Activated CD4-positive, alpha-beta memory T cell treated with anti-CD3 and anti-CD28 coated beads, Interleukin-2, amount 10 ng/mL, durations not matched to agents 7 days and 5 days (primary cell): ENCODE measurements around the gene MYH7. TPM values are rescaled to one million over a fixed set of nuclear protein-coding genes. Genes with fewer than 3 reads are reported as not detected.
"Not testable (repeated sequence)": the region's sequence is repeated elsewhere in the genome, so short reads cannot be mapped to it uniquely, and the experiment has no call there.

Experiments
- CTCF ChIA-PET: fragments of 350-600 bp; sonication (Branson Sonifier 250); formaldehyde crosslinking; loops from one replicate; lab custom pipeline; 2021; ENCODE audit warnings: antibody characterized with exemption, inconsistent platforms; lab: Charles Lee
- POLR2A ChIA-PET: fragments of 350-600 bp; sonication (Branson Sonifier 250); formaldehyde crosslinking; loops from one replicate; lab custom pipeline; 2021; ENCODE audit warnings: antibody characterized with exemption; lab: Charles Lee
- DNase-seq: peaks from one replicate; pipeline ENCODE4 v3.0.0-alpha.2; 2020
- H3K27ac Mint-ChIP-seq: one replicate; pipeline ENCODE4 v1.8.0; 2021; ENCODE audit warnings: mild to moderate bottlenecking, mixed read lengths
- H3K27me3 Mint-ChIP-seq: one replicate; pipeline ENCODE4 v1.8.0; 2021; ENCODE audit warnings: mixed read lengths
- H3K36me3 Mint-ChIP-seq: one replicate; pipeline ENCODE4 v1.8.0; 2021; ENCODE audit warnings: low read depth, mixed read lengths
- H3K4me1 Mint-ChIP-seq: one replicate; pipeline ENCODE4 v1.8.0; 2021; ENCODE audit warnings: mixed read lengths
- H3K4me3 Mint-ChIP-seq: one replicate; pipeline ENCODE4 v1.8.0; 2021; ENCODE audit warnings: mild to moderate bottlenecking, mixed read lengths
- H3K9me3 Mint-ChIP-seq: one replicate; pipeline ENCODE4 v1.8.0; 2021; ENCODE audit warnings: mixed read lengths
- total RNA-seq, 2 experiments: library from RNA; stranded (reverse); gene quantifications; one replicate each; pipeline ENCODE4 v1.2.3, GENCODE V29; 2021

Gene MYH7
- total RNA-seq, 2 experiments from 2014 or later, result 0.05 TPM; not detected in 1

DNA sequence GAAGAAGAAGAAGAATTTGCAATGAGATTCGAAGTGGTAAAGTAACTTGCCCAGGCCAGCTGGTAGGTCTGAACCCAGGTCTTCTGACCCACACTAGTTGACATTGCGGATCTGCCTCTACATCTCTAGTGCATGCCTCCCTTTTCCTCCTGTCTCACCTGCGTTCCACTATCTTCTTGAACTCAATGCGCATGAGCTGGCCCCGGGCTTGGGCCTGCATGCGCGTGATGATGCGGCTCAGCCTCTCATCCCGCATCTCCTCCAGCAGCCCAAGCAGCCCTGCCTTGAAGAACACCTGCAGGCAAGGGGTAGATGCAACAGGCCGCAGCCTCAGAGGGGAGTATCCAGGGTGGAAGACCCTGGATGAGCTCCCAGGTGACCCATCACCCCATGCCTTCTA, 39.3 kb downstream of the MYH7 start:
- no peak overlapping the region for H3K27ac Mint-ChIP-seq
- no peak for DNase-seq
- peaks cover 5% of the 10 kb centered on the region for H3K27me3 Mint-ChIP-seq
- H3K9me3 Mint-ChIP-seq, result no peaks in the 10 kb centered on the region
- CTCF ChIA-PET, result interaction anchor here (2.0 kb wide), 1 partner anchor 16 kb away, joined by 8 read pairs; no protein-coding TSS in a partner anchor
- H3K4me3 Mint-ChIP-seq, result no peak overlapping the region
- no peaks in the 10 kb centered on the region for H3K4me1 Mint-ChIP-seq
- POLR2A ChIA-PET, result no interaction called here
- H3K36me3 Mint-ChIP-seq, result no peaks in the 10 kb centered on the region

DNA sequence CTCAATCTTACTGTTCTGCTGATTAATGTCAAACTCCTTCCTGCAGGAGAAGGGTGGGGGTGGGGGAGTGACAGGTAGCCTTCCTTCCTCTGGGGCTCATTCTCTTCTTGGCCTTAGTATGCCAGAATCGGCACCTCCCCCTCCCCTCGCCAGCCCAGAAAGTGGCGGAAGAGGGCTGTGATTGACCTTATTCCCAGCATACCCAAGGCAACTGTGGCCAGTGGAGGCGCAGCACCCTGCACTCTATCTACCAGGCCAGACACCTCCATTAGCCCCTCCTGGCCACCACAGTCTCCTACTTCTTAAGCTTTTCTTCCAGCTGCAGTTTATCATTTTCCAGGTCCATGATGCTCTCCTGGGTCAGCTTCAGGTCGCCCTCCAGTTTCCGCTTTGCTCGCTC, 42.8 kb downstream of the MYH7 start:
- Mint-ChIP-seq H3K4me1 (no peaks in the 10 kb centered on the region), H3K27me3 (peaks cover 5% of the 10 kb centered on the region), H3K27ac (no peak overlapping the region), H3K4me3 (no peak overlapping the region), H3K9me3 (no peaks in the 10 kb centered on the region), H3K36me3 (no peaks in the 10 kb centered on the region)
- ChIA-PET CTCF (interaction anchor here (0.6 kb wide), 2 partner anchors 46 to 133 kb away, joined by 3 to 6 read pairs; no protein-coding TSS in a partner anchor), POLR2A (interaction anchor here (0.6 kb wide), 1 partner anchor 53 kb away, joined by 3 read pairs; no protein-coding TSS in a partner anchor)
- DNase-seq, result no peak

DNA sequence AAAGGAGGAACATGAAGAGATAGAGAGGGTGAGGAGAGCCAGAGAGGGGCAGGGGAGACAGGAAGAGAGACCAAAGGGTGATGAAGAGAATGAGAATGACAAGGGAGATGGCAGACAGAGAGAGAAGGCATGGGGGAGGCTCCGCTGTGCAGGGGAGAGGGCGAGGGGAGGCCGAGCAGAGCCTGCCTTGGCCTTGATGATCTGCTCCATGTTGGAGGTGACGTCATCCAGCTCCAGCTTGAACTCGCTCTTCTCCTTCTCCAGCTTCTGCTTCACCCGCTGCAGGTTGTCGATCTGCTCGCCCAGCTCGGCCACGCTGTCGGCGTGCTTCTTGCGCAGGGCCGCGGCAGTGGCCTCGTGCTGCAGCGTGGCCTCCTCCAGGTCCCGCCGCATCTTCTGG, 45.6 kb downstream of the MYH7 start:
- H3K27me3 Mint-ChIP-seq, H3K9me3 Mint-ChIP-seq, H3K4me3 Mint-ChIP-seq, H3K4me1 Mint-ChIP-seq, H3K27ac Mint-ChIP-seq, DNase-seq, H3K36me3 Mint-ChIP-seq, POLR2A ChIA-PET: not testable (repeated sequence)
- CTCF ChIA-PET, result interaction anchor here (1.7 kb wide), 1 partner anchor 10 kb away, joined by 7 read pairs; no protein-coding TSS in a partner anchor

DNA sequence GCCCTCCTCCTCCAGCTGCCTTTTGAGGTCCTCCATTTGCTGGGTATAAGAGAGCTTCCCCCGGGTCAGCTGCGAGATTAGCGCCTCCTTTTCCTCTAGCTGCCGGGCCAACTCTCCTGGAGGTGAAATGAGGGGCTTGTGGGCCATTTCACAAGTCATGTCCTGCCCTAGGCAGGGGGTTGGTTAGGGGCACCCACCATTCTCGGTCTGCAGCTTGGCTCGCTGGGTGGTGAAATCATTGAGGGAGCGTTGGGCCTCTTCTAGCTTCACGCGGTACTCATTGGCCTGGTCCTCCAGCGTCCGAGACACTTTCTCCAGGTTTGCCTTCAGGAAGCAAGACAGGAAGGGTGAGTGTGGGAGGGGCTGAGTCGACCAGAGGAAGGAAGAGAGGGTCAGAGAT, 46.1 kb downstream of the MYH7 start:
- POLR2A ChIA-PET, result no interaction called here
- no peak for DNase-seq
- Mint-ChIP-seq H3K27ac (no peak overlapping the region), H3K4me3 (no peak overlapping the region), H3K27me3 (peaks cover 5% of the 10 kb centered on the region), H3K36me3 (no peaks in the 10 kb centered on the region), H3K4me1 (no peaks in the 10 kb centered on the region), H3K9me3 (no peaks in the 10 kb centered on the region)
- CTCF ChIA-PET, result interaction anchor here (0.6 to 1.7 kb wide), 3 partner anchors 10 to 276 kb away, joined by 3 to 7 read pairs (median 3); no protein-coding TSS in a partner anchor

DNA sequence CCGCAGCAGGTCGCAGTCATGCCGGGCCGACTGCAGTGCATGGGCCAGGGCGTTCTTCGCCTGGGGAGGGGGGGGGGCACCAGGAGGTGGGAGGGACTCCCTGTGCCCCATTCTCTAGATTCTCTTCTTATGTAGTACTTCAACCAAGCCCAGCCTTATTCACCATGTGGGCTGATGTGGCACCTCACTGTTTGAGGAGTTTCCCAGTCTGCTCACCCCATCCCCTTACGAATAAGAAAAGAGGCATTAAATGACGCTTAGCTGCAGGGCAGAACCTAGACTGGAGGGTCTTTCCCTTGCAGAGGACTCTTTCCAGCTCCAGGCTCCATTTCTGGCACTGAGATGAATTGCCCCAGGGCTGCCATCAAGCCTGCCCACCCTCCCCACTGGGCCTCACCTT, 46.5 kb downstream of the MYH7 start:
- POLR2A ChIA-PET, result no interaction called here
- no peak overlapping the region for H3K27ac Mint-ChIP-seq
- H3K4me3 Mint-ChIP-seq, result no peak overlapping the region
- CTCF ChIA-PET, result interaction anchor here (0.6 to 1.7 kb wide), 3 partner anchors 9 to 277 kb away, joined by 3 to 7 read pairs (median 3); no protein-coding TSS in a partner anchor
- no peaks in the 10 kb centered on the region for H3K9me3 Mint-ChIP-seq
- DNase-seq, result no peak
- no peaks in the 10 kb centered on the region for H3K36me3 Mint-ChIP-seq
- peaks cover 5% of the 10 kb centered on the region for H3K27me3 Mint-ChIP-seq
- H3K4me1 Mint-ChIP-seq, result no peaks in the 10 kb centered on the region

DNA sequence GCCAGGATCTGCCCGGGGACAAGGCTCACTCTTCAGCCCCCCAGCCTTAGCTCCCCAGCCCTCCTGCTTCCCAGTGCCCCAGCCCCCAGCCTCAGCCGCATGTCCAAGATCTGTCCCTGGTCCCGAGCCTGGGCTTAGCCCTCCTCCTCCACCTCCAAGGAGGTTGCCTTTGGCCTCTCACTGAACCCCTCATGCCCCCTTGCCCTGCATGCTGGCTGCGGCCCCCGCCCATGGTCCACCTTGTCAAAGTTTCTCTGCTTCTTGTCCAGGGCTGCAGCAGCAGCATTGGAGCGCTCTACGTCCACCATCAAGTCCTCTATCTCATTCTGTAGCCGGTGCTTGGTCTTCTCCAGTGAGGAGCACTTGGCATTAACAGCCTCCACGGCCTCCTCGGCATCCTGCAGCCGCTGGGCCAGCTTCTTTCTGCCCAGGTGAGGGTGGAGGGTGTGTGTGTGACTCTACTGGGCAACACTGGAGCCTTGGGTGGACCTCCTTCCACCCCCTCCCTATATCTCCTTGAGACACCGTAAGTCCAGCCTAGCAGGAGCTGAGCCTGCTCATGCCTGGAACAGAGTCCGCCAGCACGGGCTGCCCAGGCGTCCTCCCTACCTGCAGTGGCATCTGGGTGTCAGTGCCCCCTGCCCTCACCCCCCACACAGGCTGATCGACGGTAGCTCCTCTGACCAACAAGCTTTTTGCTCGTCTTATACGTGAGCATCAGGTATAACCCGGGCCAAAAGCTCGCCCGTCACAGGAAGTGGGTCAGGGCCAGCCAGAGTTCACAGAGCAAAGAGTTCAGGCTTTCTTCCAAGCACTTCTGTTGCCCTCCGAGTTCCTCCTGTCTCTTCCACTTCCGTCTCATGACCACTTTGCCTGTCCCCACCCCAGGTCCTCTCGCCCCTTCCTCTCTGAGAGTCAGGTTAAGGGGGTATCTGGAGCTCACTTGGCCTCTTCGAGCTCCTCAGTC, 47.3 kb downstream of the MYH7 start:
- H3K36me3 Mint-ChIP-seq, result no peaks in the 10 kb centered on the region
- ChIA-PET POLR2A (no interaction called here), CTCF (interaction anchor here (0.8 to 1.2 kb wide), 2 partner anchors 8 to 268 kb away, joined by 3 read pairs; no protein-coding TSS in a partner anchor)
- H3K4me3 Mint-ChIP-seq, result no peak overlapping the region
- H3K27me3 Mint-ChIP-seq, result no peaks in the 10 kb centered on the region
- H3K9me3 Mint-ChIP-seq, result no peaks in the 10 kb centered on the region
- H3K27ac Mint-ChIP-seq, result no peak overlapping the region
- no peaks in the 10 kb centered on the region for H3K4me1 Mint-ChIP-seq
- no peak for DNase-seq

DNA sequence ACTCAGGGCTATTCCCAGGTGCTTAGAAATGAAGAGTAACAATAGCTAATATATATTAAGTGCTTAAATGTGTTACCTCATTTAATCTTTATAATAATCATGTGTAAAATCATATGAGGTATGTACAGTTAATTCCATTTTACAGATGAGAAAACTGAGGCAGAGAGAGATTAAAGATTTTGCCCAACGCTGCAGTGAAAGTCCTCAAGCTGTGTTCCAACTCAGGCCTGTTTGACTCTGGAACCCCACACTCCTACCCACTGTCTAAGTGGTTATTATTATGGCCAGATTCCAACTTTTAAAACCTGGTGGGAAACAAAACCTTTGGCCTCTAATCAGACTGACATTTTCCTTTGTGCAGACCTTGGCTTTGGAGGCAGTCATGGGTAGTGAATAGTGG, 48.5 kb downstream of the MYH7 start:
- no peaks in the 10 kb centered on the region for H3K4me1 Mint-ChIP-seq
- no peaks in the 10 kb centered on the region for H3K27me3 Mint-ChIP-seq
- no peak overlapping the region for H3K4me3 Mint-ChIP-seq
- POLR2A ChIA-PET, result no interaction called here
- H3K36me3 Mint-ChIP-seq, result no peaks in the 10 kb centered on the region
- no peak for DNase-seq
- H3K9me3 Mint-ChIP-seq, result no peaks in the 10 kb centered on the region
- no peak overlapping the region for H3K27ac Mint-ChIP-seq
- CTCF ChIA-PET, result no interaction called here

DNA sequence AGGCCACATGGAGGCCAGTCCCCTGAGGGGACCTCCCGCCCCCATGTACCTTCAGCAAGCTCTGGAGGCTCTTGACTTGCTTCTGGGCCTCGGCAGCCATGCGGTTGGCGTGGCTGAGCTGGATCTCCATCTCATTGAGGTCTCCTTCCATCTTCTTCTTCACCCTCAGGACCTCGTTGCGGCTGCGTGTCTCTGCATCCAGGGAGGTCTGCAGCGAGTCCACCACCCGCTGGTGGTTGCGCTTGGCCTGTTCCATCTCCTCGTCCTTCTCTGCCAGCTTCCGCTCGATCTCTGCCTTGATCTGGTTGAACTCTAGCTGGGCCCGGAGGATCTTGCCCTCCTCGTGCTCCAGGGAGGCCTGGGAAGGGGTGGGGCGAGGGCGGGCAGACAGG, 49.2 kb downstream of the MYH7 start:
- H3K9me3 Mint-ChIP-seq, H3K27ac Mint-ChIP-seq, H3K4me1 Mint-ChIP-seq, CTCF ChIA-PET, DNase-seq, H3K4me3 Mint-ChIP-seq, POLR2A ChIA-PET, H3K27me3 Mint-ChIP-seq, H3K36me3 Mint-ChIP-seq: not testable (repeated sequence)

DNA sequence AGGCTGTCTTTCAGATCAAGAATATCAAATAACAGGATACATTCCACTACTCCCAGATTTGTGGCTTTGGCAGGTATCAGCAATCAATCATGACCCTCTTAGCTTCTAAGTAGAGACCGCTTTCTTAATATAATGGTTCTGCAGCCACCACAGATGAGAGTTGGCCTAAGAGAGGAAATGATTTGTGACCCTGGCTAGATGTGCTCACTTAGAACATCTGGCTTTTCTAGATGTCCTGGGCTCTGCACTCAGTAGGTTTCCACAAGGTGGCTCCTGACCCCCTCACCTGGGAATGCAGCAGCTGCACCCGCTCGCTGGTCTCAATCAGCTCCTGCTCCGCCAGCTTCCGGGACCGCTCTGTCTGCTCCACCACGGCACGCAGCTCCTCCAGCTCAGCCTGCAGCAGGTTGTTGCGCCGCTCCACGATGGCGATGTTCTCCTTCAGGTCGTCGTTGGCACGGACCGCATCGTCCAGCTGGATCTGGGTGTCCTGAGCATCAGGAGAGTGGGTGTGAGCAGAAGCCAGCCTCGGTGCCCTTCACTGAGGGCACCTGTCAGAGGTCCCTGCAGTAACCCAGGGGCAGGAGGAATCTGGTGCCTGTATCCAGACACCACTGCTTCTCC, 49.7 kb downstream of the MYH7 start:
- no peaks in the 10 kb centered on the region for H3K36me3 Mint-ChIP-seq
- ChIA-PET CTCF (interaction anchor here (0.6 kb wide), 1 partner anchor 280 kb away, joined by 5 read pairs; no protein-coding TSS in a partner anchor), POLR2A (interaction anchor here (0.9 kb wide), 1 partner anchor 63 kb away, joined by 3 read pairs; no protein-coding TSS in a partner anchor)
- H3K4me1 Mint-ChIP-seq, result no peaks in the 10 kb centered on the region
- no peak overlapping the region for H3K4me3 Mint-ChIP-seq
- peaks cover 1% of the 10 kb centered on the region for H3K27me3 Mint-ChIP-seq
- DNase-seq, result no peak
- no peaks in the 10 kb centered on the region for H3K9me3 Mint-ChIP-seq
- H3K27ac Mint-ChIP-seq, result no peak overlapping the region

DNA sequence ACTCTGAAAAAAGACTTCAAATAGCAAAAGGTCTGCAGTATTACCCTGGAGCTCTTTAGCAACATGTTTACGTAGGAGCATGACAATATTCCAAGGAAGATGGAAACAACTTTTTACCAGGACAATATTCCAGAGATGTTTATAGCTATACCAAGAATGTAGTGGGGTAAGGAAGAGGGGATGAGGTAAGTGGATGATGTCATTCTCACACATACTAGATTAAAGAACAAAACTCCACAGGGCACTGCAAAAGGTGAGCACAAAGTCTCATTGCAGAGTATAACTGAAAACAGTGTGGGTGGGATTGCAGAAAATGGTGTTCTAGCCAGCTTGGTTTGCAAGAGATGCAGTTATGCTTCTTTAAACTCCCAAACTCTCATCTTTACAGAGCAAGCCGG, 50.2 kb downstream of the MYH7 start:
- ChIA-PET CTCF (interaction anchor here (0.6 kb wide), 1 partner anchor 281 kb away, joined by 5 read pairs; no protein-coding TSS in a partner anchor), POLR2A (interaction anchor here (0.9 kb wide), 1 partner anchor 63 kb away, joined by 3 read pairs; no protein-coding TSS in a partner anchor)
- peaks cover 3% of the 10 kb centered on the region for H3K27me3 Mint-ChIP-seq
- no peak overlapping the region for H3K27ac Mint-ChIP-seq
- no peak overlapping the region for H3K4me3 Mint-ChIP-seq
- DNase-seq, result no peak
- H3K9me3 Mint-ChIP-seq, result no peaks in the 10 kb centered on the region
- H3K4me1 Mint-ChIP-seq, result no peaks in the 10 kb centered on the region
- H3K36me3 Mint-ChIP-seq, result no peaks in the 10 kb centered on the region

DNA sequence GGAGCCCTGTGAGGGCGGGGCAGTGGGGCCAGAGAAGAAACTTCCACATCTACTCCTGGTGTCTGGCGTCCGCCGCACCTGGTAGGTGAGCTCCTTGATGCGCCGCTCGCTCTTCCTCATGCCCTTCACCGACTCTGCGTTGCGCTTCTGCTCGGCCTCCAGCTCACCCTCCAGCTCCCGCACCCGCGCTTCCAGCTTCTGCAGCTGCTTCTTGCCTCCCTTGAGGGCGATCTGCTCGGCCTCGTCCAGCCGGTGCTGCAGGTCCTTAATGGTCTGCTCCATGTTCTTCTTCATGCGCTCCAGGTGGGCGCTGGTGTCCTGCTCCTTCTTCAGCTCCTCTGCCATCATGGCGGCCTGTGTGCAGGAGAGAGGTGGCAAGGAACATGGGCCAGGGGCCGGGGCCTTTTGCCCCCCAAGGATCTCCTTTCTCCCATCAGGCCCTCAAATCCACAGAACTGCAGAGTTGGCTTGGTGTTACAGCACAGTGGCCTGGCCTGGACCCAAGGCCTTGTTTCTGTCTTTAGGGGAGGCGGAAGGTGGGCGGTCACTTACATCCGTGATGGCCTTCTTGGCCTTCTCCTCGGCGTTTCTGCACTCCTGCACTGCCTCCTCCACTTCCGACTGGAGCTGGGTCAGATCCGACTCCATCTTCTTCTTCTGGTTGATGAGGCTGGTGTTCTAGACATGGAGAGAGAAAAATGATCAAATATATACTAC, 50.9 kb downstream of the MYH7 start:
- no peak overlapping the region for H3K4me3 Mint-ChIP-seq
- ChIA-PET POLR2A (interaction anchor here (0.9 kb wide), 1 partner anchor 62 kb away, joined by 3 read pairs; no protein-coding TSS in a partner anchor), CTCF (interaction anchor here (0.8 kb wide), 1 partner anchor 1993 kb away, joined by 4 read pairs; no protein-coding TSS in a partner anchor)
- no peak overlapping the region for H3K27ac Mint-ChIP-seq
- DNase-seq, result no peak
- no peaks in the 10 kb centered on the region for H3K9me3 Mint-ChIP-seq
- no peaks in the 10 kb centered on the region for H3K36me3 Mint-ChIP-seq
- H3K4me1 Mint-ChIP-seq, result no peaks in the 10 kb centered on the region
- H3K27me3 Mint-ChIP-seq, result peaks cover 3% of the 10 kb centered on the region

DNA sequence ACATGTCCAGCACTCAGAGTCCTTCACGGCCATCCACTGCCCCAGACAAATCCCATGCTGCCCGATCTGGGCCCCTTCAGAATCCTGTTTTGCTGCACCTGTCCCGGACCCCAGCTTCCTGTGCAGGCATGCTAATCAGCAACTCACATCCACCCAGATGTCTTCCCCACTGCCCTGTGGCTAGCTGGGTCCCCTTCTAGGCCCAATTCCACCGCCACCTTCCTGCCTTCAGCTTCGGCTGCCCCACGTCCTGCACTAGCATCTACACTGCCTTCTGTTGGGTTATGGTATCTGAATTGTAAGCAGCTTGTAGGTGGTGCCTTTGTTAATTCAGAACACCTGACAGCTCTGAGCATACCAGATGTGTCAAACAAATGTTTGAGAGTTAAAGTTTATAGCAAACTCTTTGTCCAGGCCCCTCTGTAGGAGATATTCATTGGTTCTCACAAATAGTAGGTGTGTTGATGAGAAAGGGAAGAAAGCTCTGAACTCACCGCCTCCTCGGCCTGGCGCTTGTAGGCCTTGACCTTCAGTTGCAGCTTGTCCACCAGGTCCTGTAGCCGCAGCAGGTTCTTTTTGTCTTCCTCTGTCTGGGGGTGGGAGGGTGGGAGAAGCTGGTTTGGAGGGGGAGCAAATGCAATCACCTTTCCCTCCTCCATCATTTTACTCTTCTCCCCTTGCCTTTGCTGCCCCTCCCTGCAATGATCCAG, 52.6 kb downstream of the MYH7 start:
- peaks cover 3% of the 10 kb centered on the region for H3K27me3 Mint-ChIP-seq
- H3K4me1 Mint-ChIP-seq, result no peaks in the 10 kb centered on the region
- POLR2A ChIA-PET, result no interaction called here
- H3K4me3 Mint-ChIP-seq, result no peak overlapping the region
- CTCF ChIA-PET, result interaction anchor here (2.0 kb wide), 1 partner anchor 262 kb away, joined by 6 read pairs; no protein-coding TSS in a partner anchor
- no peaks in the 10 kb centered on the region for H3K9me3 Mint-ChIP-seq
- no peak for DNase-seq
- no peak overlapping the region for H3K27ac Mint-ChIP-seq
- no peaks in the 10 kb centered on the region for H3K36me3 Mint-ChIP-seq
